A673 (cell line): ENCODE results near the gene SREBF2. TPM values are rescaled to one million over a fixed set of nuclear protein-coding genes. Genes with fewer than 3 reads are reported as not detected.
A peak's percentile ranks its signal among the peaks of the same experiment; 100 is the strongest.

Experiments used
- BruUV-seq: library from RNA; stranded (reverse); fragments of 400-500 nt; replicated peaks from 2 replicates; lab custom pipeline; 2021; lab: Mats Ljungman, UMichigan
- CTCF ChIA-PET: fragments of 300-600 bp; sonication (Branson Sonifier 250); formaldehyde crosslinking; loops from one replicate; lab custom pipeline; 2022; ENCODE audit warnings: antibody characterized with exemption; lab: Charles Lee
- POLR2A ChIA-PET: fragments of 300-600 bp; sonication (Branson Sonifier 250); formaldehyde crosslinking; loops from one replicate; lab custom pipeline; 2022; ENCODE audit warnings: antibody characterized with exemption; ENCODE audit not compliant: low non-redundant PET; lab: Charles Lee
- DNase-seq: peaks from one replicate; pipeline ENCODE4 v3.0.0-alpha.2; 2015; ENCODE audit warnings: low spot score
- H3K27ac ChIP-seq: fragments of 200-600 bp; sonication (generic); 2 replicates; pipeline ENCODE4 v1.5.1; 2016; ENCODE audit warnings: mixed run types, low read depth, mild to moderate bottlenecking, mixed read lengths, antibody characterized with exemption, low read length; ENCODE audit not compliant: poor library complexity, severe bottlenecking
- H3K27me3 ChIP-seq: fragments of 200-600 bp; sonication (generic); replicated peaks from 2 replicates; pipeline ENCODE4 v1.6.1; 2017; ENCODE audit warnings: mixed run types, low read depth, mild to moderate bottlenecking, mixed read lengths, antibody characterized with exemption, low read length; ENCODE audit not compliant: insufficient read depth, poor library complexity
- H3K36me3 ChIP-seq: fragments of 200-600 bp; sonication (generic); 2 replicates; pipeline ENCODE4 v1.6.1; 2016; ENCODE audit warnings: mixed run types, mild to moderate bottlenecking, mixed read lengths, antibody characterized with exemption, low read length; ENCODE audit not compliant: insufficient read depth, poor library complexity, severe bottlenecking
- H3K4me1 ChIP-seq: fragments of 200-600 bp; sonication (generic); 2 replicates; pipeline ENCODE4 v1.6.1; 2017; ENCODE audit warnings: mixed run types, mild to moderate bottlenecking, mixed read lengths, antibody characterized with exemption, low read length; ENCODE audit not compliant: insufficient read depth, poor library complexity, severe bottlenecking
- H3K4me3 ChIP-seq: fragments of 200-600 bp; sonication (generic); 2 replicates; pipeline ENCODE4 v1.5.1; 2016; ENCODE audit warnings: low read depth, mixed run types, mild to moderate bottlenecking, mixed read lengths, low read length; ENCODE audit not compliant: poor library complexity, severe bottlenecking
- H3K9me3 ChIP-seq: fragments of 200-600 bp; sonication (generic); 2 replicates; pipeline ENCODE4 v1.6.1; 2016; ENCODE audit warnings: mixed run types, low read depth, mild to moderate bottlenecking, mixed read lengths, antibody characterized with exemption, low read length; ENCODE audit not compliant: poor library complexity, severe bottlenecking
- EZH2 ChIP-seq: fragments of 200-600 bp; sonication (generic); IDR thresholded peaks from 2 replicates; pipeline ENCODE4 v1.6.1; 2017; ENCODE audit warnings: borderline replicate concordance, low read depth, mild to moderate bottlenecking, mixed read lengths, antibody characterized with exemption, low read length; ENCODE audit not compliant: poor library complexity, severe bottlenecking
- intact Hi-C: fragments of 100-400 bp; cut with micrococcal nuclease; formaldehyde crosslinking; loops from one replicate; pipeline ENCODE4 v1.10.0; 2022; ENCODE audit not compliant: unreplicated experiment
- total RNA-seq: library from RNA; stranded (reverse); gene quantifications from 2 replicates; pipeline ENCODE4 v1.2.3, GENCODE V29; 2021
- TF ChIP-seq, protein P1 (sequence below): fragments of 300-800, 200-600 bp; sonication (generic); conservative IDR thresholded peaks from 2 replicates; pipeline ENCODE4 v1.5.1; 2017; ENCODE audit warnings: low read depth, mild to moderate bottlenecking, antibody characterized with exemption, low read length, moderate library complexity, mixed read lengths

SREBF2 gene
- total RNA-seq, 1 experiment from 2014 or later: 141 TPM

- no peaks in the 10 kb centered on the region for H3K9me3 ChIP-seq
- intact Hi-C loops: no loop called here
- H3K27ac ChIP-seq: no peak overlapping the region
- TF ChIP-seq, protein P1, sequence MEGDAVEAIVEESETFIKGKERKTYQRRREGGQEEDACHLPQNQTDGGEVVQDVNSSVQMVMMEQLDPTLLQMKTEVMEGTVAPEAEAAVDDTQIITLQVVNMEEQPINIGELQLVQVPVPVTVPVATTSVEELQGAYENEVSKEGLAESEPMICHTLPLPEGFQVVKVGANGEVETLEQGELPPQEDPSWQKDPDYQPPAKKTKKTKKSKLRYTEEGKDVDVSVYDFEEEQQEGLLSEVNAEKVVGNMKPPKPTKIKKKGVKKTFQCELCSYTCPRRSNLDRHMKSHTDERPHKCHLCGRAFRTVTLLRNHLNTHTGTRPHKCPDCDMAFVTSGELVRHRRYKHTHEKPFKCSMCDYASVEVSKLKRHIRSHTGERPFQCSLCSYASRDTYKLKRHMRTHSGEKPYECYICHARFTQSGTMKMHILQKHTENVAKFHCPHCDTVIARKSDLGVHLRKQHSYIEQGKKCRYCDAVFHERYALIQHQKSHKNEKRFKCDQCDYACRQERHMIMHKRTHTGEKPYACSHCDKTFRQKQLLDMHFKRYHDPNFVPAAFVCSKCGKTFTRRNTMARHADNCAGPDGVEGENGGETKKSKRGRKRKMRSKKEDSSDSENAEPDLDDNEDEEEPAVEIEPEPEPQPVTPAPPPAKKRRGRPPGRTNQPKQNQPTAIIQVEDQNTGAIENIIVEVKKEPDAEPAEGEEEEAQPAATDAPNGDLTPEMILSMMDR: no peak
- TF ChIP-seq EZH2: no peak
- no TSS peak for BruUV-seq
- H3K27me3 ChIP-seq: no peaks in the 10 kb centered on the region
- ChIA-PET POLR2A (no interaction called here), CTCF (no interaction called here)
- no peak for DNase-seq
- H3K4me1 ChIP-seq: peaks cover 14% of the 10 kb centered on the region
- peaks cover 11% of the 10 kb centered on the region for H3K36me3 ChIP-seq
- H3K4me3 ChIP-seq: no peak overlapping the region
These were observed 13.6 kb upstream of the SREBF2 start for GRCh38 chr22:41819257-41819656.

- ChIA-PET CTCF (no interaction called here), POLR2A (no interaction called here)
- no peak for TF ChIP-seq EZH2
- TF ChIP-seq, protein P1: no peak
- H3K27me3 ChIP-seq: no peaks in the 10 kb centered on the region
- peaks cover 11% of the 10 kb centered on the region for H3K36me3 ChIP-seq
- no peak for DNase-seq
- peaks cover 14% of the 10 kb centered on the region for H3K4me1 ChIP-seq
- H3K27ac ChIP-seq: peak overlapping the region; percentile 22
- no TSS peak for BruUV-seq
- no peak overlapping the region for H3K4me3 ChIP-seq
- no peaks in the 10 kb centered on the region for H3K9me3 ChIP-seq
- intact Hi-C loops: loop anchor here (5.0 kb wide), 1 partner anchor 292 kb away; no protein-coding TSS in a partner anchor
These were observed 12.5 kb upstream of the SREBF2 start for GRCh38 chr22:41820447-41820846.

DNA sequence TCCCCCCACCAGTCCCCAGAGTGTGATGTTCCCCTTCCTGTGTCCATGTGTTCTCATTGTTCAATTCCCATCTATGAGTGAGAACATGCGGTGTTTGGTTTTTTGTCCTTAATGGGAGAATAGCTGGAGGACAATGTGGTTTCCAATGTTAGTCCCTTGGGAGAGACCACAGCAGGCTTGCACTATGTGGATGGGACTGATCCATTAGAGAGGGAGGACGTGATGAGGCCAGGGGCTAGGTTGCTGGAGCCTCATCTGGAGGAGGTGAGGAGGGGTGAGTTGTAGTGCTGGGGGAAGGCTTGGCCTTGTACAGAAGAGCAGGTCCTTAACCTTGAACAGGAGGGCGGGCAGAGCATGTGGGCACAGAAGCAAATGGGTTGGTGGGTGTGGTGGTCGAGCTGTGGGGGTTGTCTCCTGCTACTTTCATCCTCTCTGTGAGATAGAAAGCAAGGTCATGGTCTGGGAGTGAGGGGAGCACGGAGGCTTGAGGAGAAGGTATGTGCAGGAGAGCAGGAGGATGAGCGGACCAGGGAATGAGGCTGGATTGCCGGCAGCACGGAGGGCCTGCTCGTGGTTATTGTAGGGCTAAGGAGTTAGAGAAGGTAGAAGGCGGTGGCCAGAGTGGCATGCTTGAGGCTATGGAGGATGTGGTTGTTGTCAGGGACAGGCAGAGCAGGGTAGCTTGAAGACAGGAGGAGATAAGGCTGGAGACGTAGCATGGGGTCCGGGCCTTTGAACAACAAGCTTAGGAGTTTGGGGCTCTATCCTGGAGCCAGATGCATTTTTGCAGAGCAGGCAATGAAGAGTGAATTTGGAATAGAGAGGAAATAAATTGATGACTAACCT is 11.2 kb upstream of the SREBF2 start:
- Histone ChIP-seq H3K36me3 (peaks cover 10% of the 10 kb centered on the region), H3K9me3 (no peaks in the 10 kb centered on the region), H3K27ac (peak overlapping the region; percentile 74), H3K4me3 (no peak overlapping the region), H3K27me3 (no peaks in the 10 kb centered on the region), H3K4me1 (peaks cover 14% of the 10 kb centered on the region)
- no peak for TF ChIP-seq EZH2
- TF ChIP-seq, protein P1: no peak
- ChIA-PET CTCF (interaction anchor here (0.7 to 1.8 kb wide), 3 partner anchors 119 to 291 kb away, joined by 3 to 6 read pairs (median 3); no protein-coding TSS in a partner anchor), POLR2A (no interaction called here)
- DNase-seq: peak; percentile 76
- intact Hi-C loops: loop anchor here (1.0 to 5.0 kb wide), 2 partner anchors 120 to 291 kb away; no protein-coding TSS in a partner anchor
- BruUV-seq: no TSS peak
